22Rv1 (cell line): Measurements from ENCODE around the gene ANK2.

Source experiments
- CTCF ChIP-seq: fragments of 450-650 bp; IDR thresholded peaks from 2 replicates; pipeline ENCODE4 v1.5.1; 2017; ENCODE audit warnings: mild to moderate bottlenecking
- ZFX ChIP-seq: fragments of 450-650 bp; IDR thresholded peaks from 2 replicates; pipeline ENCODE4 v1.6.1; 2017; ENCODE audit warnings: antibody characterized with exemption, borderline replicate concordance

- TF ChIP-seq CTCF = no peak
- no peak for TF ChIP-seq ZFX
These were observed 132.0 kb downstream of the ANK2 start for GRCh38 chr4:113181289-113182007.
